ENCODE results near the gene CARD18. TPM values are rescaled to one million over a fixed set of nuclear protein-coding genes. Genes with fewer than 3 reads are reported as not detected.

Gene CARD18
- total RNA-seq, 4 donors from 2014 or later: not detected

- H3K4me3 ChIP-seq: no peak overlapping the region
- in situ Hi-C loops (cut with MboI; ENCODE audit: low sequenced_read_pairs in 4 of 4): no loop called here
- H3K27ac ChIP-seq: no peak overlapping the region
- DNase-seq: no peak
- intact Hi-C loops (cut with DNase I; ENCODE audit: low total_unique reads): no loop called here
- no peaks in the 10 kb centered on the region for H3K9me3 ChIP-seq
- H3K36me3 ChIP-seq: no peaks in the 10 kb centered on the region
- TF ChIP-seq POLR2A (IDR thresholded peaks at IDR 0.05) (no peak), CTCF (IDR thresholded peaks at IDR 0.05 in 4 of 5, conservative IDR thresholded peaks at IDR 0.05 in 1 of 5) (no peak)
- H3K4me1 ChIP-seq: no peaks in the 10 kb centered on the region
- no peak for ATAC-seq
- H3K27me3 ChIP-seq: no peaks in the 10 kb centered on the region
Observed at GRCh38 chr11:105153392-105153791, 13.8 kb upstream of the CARD18 start.

- Histone ChIP-seq H3K4me1 (no peaks in the 10 kb centered on the region), H3K9me3 (no peaks in the 10 kb centered on the region), H3K27me3 (no peaks in the 10 kb centered on the region), H3K4me3 (no peak overlapping the region), H3K36me3 (no peaks in the 10 kb centered on the region), H3K27ac (no peak overlapping the region)
- intact Hi-C loops (cut with DNase I; ENCODE audit: low total_unique reads) (no loop called here), in situ Hi-C loops (cut with MboI; ENCODE audit: low sequenced_read_pairs in 4 of 4) (no loop called here)
- ATAC-seq (no peak), DNase-seq (no peak)
- TF ChIP-seq CTCF (IDR thresholded peaks at IDR 0.05 in 4 of 5, conservative IDR thresholded peaks at IDR 0.05 in 1 of 5) (no peak), POLR2A (IDR thresholded peaks at IDR 0.05) (no peak)
Observed at GRCh38 chr11:105152560-105152959, 13.0 kb upstream of the CARD18 start.

- no peak overlapping the region for H3K27ac ChIP-seq
- in situ Hi-C loops (cut with MboI; ENCODE audit: low sequenced_read_pairs in 4 of 4): no loop called here
- no peak for TF ChIP-seq POLR2A (IDR thresholded peaks at IDR 0.05)
- TF ChIP-seq CTCF (IDR thresholded peaks at IDR 0.05 in 4 of 5, conservative IDR thresholded peaks at IDR 0.05 in 1 of 5): no peak
- intact Hi-C loops (cut with DNase I; ENCODE audit: low total_unique reads): no loop called here
- H3K27me3 ChIP-seq: no peaks in the 10 kb centered on the region
- no peak for ATAC-seq
- no peak overlapping the region for H3K4me3 ChIP-seq
- no peaks in the 10 kb centered on the region for H3K36me3 ChIP-seq
- H3K9me3 ChIP-seq: no peaks in the 10 kb centered on the region
- no peak for DNase-seq
- no peaks in the 10 kb centered on the region for H3K4me1 ChIP-seq
Observed at GRCh38 chr11:105152021-105152512, 12.5 kb upstream of the CARD18 start.

- no peaks in the 10 kb centered on the region for H3K36me3 ChIP-seq
- no peak for ATAC-seq
- H3K4me3 ChIP-seq: no peak overlapping the region
- in situ Hi-C loops (cut with MboI; ENCODE audit: low sequenced_read_pairs in 4 of 4) (no loop called here), intact Hi-C loops (cut with DNase I; ENCODE audit: low total_unique reads) (no loop called here)
- no peak for DNase-seq
- H3K27ac ChIP-seq: no peak overlapping the region
- no peaks in the 10 kb centered on the region for H3K27me3 ChIP-seq
- no peaks in the 10 kb centered on the region for H3K9me3 ChIP-seq
- H3K4me1 ChIP-seq: no peaks in the 10 kb centered on the region
- TF ChIP-seq POLR2A (IDR thresholded peaks at IDR 0.05): no peak
- TF ChIP-seq CTCF (IDR thresholded peaks at IDR 0.05 in 4 of 5, conservative IDR thresholded peaks at IDR 0.05 in 1 of 5): no peak
Observed at GRCh38 chr11:105149477-105149876, 9.9 kb upstream of the CARD18 start.

- H3K9me3 ChIP-seq: no peaks in the 10 kb centered on the region
- no peak for TF ChIP-seq POLR2A (IDR thresholded peaks at IDR 0.05)
- no peak for TF ChIP-seq CTCF (IDR thresholded peaks at IDR 0.05 in 4 of 5, conservative IDR thresholded peaks at IDR 0.05 in 1 of 5)
- in situ Hi-C loops (cut with MboI; ENCODE audit: low sequenced_read_pairs in 4 of 4) (no loop called here), intact Hi-C loops (cut with DNase I; ENCODE audit: low total_unique reads) (no loop called here)
- H3K4me3 ChIP-seq: no peak overlapping the region
- H3K36me3 ChIP-seq: no peaks in the 10 kb centered on the region
- no peaks in the 10 kb centered on the region for H3K27me3 ChIP-seq
- no peak for ATAC-seq
- H3K4me1 ChIP-seq: no peaks in the 10 kb centered on the region
- no peak overlapping the region for H3K27ac ChIP-seq
- DNase-seq: no peak
Observed at GRCh38 chr11:105148241-105148640, 8.7 kb upstream of the CARD18 start.
